Erythroblast (primary cell): ENCODE measurements around the gene TUBD1.

ENCODE experiments used
- GATA1 ChIP-seq: IDR thresholded peaks from 2 replicates; pipeline ENCODE4 v1.6.1; 2011; ENCODE audit warnings: low read depth, mild to moderate bottlenecking, control low read depth, low read length, moderate library complexity
- POLR2A ChIP-seq: IDR thresholded peaks from 2 replicates; pipeline ENCODE4 v1.6.1; 2011; ENCODE audit warnings: mild to moderate bottlenecking, low read length

GRCh38 chr17:59837308-59838051 is 55.3 kb downstream of the TUBD1 start:
- TF ChIP-seq POLR2A (peak; percentile 99), GATA1 (no peak)
